Peyer's patch (tissue), 4 donors: ENCODE results near the gene MAPKBP1.
A peak's percentile ranks its signal among the peaks of the same experiment; 100 is the strongest.

Experiments
- POLR2A ChIP-seq, 2 donors: fragments of 450-650 bp; IDR thresholded peaks; one replicate each; pipeline ENCODE4 v1.5.1; 2017; ENCODE audit warnings: antibody characterized with exemption in 2 of 2, mild to moderate bottlenecking in 2 of 2, moderate library complexity in 2 of 2
- TF ChIP-seq, protein P1 (sequence below), 6 experiments: fragments of 450-650 bp in 4 of 6; fragments of 200-600 bp in 2 of 6; sonication (generic) in 1 of 6; IDR thresholded peaks; one replicate each; pipeline ENCODE4 v1.5.1; 2017 to 2019; ENCODE audit warnings: antibody characterized with exemption in 6 of 6, mild to moderate bottlenecking in 3 of 6, moderate library complexity in 1 of 6

DNA sequence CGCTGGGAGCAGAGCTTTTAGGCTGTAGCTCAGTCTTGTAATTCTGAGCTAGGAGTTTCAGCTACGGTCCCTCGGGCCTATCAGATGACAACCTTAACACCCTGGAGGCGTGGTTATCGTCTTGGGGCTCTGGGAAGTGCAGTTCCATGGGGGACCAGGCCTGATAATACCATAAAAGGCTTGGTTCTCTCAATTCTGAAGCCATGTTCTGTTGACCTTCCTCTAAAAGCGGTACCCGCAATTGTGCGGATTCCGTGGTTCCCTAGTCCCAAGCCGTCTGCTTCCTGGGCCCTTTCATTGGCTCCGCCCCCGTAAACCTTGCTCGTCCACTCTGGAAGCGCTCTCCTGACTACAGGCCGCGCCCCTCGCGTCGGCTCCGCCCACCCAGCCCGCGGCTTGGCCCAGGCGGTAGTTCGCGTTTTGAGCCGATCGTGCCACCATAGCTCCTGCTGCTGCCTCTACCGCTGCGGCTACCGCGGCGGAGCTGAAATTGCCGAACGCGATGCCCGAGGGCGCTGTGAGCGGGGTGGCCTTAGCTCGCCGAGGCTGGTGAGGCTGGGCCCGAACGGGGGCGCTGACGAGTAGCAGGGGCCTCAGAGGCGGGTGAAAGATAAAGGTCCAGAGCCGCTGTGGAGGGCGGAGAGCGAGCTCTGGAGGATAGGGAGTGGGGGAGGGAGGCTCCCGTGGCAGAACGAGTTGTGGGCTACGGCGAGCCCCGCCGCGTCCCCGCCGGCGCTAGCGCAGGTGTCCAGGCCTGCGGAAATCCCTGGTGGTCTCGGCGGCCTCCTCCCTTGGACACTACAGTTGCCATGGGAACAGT, at the start of gene MAPKBP1:
- peak; percentile 27 to 64 for TF ChIP-seq POLR2A (IDR thresholded peaks at IDR 0.05)
- TF ChIP-seq, protein P1, sequence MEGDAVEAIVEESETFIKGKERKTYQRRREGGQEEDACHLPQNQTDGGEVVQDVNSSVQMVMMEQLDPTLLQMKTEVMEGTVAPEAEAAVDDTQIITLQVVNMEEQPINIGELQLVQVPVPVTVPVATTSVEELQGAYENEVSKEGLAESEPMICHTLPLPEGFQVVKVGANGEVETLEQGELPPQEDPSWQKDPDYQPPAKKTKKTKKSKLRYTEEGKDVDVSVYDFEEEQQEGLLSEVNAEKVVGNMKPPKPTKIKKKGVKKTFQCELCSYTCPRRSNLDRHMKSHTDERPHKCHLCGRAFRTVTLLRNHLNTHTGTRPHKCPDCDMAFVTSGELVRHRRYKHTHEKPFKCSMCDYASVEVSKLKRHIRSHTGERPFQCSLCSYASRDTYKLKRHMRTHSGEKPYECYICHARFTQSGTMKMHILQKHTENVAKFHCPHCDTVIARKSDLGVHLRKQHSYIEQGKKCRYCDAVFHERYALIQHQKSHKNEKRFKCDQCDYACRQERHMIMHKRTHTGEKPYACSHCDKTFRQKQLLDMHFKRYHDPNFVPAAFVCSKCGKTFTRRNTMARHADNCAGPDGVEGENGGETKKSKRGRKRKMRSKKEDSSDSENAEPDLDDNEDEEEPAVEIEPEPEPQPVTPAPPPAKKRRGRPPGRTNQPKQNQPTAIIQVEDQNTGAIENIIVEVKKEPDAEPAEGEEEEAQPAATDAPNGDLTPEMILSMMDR (IDR thresholded peaks at IDR 0.05): peak; percentile 19 to 83 (median 74)
